DMS53 treated with DMSO at 0.1 percent for 48 hours (cell line): ENCODE measurements around the gene LTBP4.
A peak's percentile ranks its signal among the peaks of the same experiment; 100 is the strongest.

ENCODE experiments used
- DNase-seq: peaks from one replicate; lab custom pipeline; 2025; ENCODE audit not compliant: unreplicated experiment; lab: John Stamatoyannopoulos, UW

LTBP4 gene

DNA sequence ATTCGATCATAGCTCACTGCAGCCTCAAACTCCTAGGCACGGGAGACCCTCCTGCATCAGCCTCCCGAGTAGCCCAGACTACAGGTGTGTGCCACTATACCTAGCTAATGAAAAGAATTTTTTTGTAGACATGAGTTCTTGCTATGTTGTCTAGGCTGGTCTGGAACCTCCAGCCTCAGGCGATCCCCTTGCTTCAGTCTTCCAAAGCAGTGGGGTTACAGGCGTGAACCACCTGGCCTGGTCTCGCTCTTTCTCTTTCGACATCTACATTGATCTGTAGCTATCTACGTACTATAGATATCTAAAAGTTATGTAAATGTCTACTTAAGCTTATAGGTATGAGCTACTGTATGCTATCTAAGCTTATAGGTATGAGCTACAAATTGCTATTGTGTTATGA, 56.9 kb downstream of the LTBP4 start:
- no peak for DNase-seq

GRCh38 chr19:40659116-40659515, 57.9 kb downstream of the LTBP4 start:
- DNase-seq, result no peak

GRCh38 chr19:40659566-40659965, 58.4 kb downstream of the LTBP4 start:
- no peak for DNase-seq

DNA sequence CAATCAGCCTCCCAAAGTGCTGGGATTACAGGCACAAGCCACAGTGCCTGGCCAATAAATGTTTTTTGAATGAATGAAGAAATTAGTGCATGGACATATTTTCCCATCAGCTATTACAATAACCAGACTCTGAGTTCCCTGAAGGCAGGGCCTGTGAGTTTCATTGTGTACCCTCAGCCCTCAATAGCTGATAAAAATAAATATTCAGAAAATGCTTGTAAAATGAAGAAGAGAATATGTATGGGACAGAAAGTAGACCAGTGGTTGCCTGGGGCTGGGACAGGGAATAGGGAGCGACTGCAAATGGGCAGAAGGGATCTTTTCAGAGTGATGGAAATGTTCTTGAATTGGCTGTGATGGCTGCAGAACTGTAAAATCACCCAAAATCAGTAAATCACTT, 60.4 kb downstream of the LTBP4 start:
- DNase-seq, result no peak

GRCh38 chr19:40662925-40663694, 61.9 kb downstream of the LTBP4 start:
- peak; percentile 83 for DNase-seq

DNA sequence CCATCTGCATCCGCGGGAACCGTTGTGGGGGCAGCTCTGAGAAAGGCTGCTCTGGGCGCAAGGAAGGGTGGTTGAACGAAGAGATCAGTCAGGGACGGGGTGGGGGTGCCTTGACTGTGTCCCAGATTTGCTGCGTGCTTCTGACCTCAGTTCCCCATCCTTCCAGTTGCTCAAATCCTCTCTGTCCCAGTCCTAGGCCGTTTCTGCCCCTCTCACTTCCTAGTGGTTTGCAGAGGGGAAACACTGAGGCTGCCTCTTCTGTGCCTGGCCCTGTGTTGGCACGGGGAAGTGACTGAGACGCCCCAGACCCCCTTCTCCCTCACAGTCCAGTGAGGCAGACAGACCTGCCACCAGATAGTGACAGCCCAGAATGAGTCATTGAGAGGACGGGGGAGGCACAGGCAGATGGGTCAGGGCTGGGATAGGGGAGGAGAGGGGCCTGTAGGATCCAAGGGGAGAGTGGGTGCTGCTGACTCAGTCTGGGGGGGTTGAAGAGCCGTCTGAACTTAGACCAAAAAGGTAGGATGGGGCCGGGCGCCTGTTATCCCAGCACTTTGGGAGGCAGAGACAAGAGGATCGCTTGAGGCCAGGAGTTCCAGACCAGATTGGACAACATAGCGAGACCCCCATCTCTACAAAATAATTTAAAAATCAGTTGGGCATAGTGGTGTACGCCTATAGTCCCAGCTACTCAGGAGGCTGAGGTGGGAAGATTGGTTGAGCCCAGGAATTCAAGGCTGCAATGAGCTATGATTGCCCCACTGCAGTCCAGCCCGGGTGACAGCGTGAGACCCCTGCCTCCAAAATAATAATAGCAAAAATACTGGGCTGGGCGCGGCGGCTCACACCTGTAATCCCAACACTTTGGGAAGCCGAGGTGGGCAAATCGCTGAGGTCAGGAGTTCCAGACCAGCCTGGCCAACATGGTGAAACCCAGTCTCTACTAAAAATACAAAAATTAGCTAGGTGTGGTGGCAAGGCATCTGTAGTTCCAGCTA, 62.8 kb downstream of the LTBP4 start:
- DNase-seq, result no peak

GRCh38 chr19:40666803-40667438, 65.8 kb downstream of the LTBP4 start:
- no peak for DNase-seq

DNA sequence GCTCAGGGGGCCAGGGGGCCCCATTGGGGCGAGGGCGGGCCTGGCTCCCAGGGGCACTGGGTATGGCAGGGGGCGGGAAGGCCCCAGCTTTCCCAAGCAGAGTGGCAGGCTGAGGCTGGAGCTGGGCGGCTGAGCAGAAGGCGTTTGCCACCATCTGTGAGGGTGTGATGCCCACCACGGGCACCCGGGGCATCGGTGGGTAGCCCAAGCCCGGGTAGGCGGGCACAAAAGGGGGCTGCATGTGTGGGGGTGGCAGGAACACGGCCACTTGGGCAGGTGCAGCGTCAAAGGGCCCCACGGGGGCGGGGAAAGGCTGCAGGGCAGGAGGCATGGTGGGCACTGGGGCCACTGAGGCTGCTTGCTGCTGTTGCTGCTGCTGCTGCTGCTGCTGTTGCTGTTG, 66.4 kb downstream of the LTBP4 start:
- no peak for DNase-seq

- no peak for DNase-seq
Measured at GRCh38 chr19:40668991-40669614, 67.9 kb downstream of the LTBP4 start.

- no peak for DNase-seq
Measured at GRCh38 chr19:40671404-40671803, 70.2 kb downstream of the LTBP4 start.

DNA sequence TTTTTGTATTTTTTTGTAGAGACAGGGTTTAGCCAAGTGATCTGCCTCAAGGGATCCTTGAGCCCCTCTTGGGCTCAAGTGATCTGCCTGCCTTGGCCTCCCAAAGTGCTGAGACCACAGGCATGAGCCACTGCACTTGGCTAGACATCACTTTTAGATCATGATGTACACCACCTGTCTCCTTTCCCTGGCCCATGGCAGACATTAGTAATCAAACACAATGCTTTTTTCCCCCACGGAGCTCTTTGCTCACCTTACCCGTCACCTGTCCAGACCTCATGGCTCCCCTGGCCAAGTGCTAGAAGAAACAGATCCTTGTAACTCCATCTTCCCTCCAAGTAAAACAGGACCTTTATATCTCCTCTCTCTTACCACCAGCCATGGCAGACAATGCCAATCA, 70.9 kb downstream of the LTBP4 start:
- DNase-seq, result no peak

DNA sequence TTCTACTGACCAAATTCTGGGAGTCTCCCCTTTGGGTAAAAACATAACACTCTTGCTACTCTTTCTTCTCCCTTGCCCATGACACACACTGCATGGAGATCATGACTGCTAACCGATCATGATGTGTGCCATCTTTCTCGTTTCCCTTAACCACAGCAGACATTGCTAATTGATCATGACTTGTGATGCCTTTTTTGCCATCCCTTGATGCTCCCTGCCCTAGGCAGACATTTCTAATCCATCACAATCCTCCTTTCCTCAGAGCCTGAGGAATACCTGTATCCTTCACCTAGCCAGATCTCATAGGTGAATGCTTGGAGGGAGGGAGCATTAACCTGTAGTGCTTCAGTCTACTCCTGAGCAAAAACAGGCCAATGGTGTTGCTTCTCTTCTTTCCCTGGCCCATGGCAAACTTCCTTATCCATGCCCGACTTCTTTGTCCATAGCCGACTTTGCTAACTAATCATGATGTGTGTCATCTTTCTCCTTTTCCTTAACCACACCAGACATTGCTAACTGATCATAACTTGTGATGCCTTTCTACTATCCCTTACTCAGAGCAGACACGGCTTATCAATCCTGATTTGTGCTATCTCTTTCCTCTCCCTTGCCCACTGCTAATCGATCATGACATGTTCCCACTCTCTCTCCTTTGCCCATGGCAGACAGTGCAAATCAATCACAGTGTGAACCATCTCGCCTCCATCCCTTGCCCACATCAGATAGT, 71.6 kb downstream of the LTBP4 start:
- DNase-seq, result no peak

- DNase-seq, result no peak
Measured at GRCh38 chr19:40673397-40673796, 72.2 kb downstream of the LTBP4 start.

DNA sequence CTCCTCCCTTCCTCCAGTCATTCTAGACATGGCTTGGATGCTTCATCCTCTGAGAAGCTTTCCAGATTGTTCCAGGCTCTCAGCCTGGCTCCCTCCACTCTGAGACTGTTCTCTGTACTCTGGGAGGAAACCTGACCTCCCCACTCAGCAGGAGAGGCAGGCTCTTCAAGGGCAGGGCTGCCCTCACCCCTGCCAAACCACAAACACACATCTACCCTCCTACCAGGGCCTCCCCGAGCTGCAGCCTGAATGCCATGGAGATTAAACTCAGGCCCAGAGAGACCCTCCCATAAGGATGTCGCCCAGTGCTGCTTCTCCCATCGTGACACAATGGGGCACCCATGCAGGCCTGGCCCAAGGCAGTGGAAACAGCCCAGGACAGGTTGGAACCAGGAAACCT, 73.1 kb downstream of the LTBP4 start:
- no peak for DNase-seq

DNA sequence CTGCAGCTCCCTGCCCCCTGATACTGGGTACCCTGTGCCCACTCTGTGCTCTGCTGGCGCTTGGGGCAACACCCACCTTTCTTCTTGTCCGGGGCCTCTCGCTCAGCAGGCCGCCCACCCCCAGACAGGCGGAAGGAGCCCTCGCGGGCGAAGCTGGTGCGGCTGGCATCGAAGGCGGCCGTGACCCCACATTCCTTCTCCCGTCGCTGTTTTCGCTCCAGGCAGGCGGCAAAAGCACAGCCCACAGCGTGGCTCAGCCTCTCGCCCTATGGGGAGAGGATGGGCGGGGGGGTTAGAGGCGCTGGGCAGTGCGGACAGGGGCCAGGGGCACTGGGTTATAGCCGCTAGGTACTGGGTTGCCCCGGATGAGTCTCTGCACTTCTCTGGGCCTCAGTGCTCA, 76.0 kb downstream of the LTBP4 start:
- no peak for DNase-seq
